Measurements from ENCODE around the gene MYOM1.

- TF ChIP-seq POLR2A (IDR thresholded peaks at IDR 0.05; ENCODE audit: low read length) (no peak), GATA1 (IDR thresholded peaks at IDR 0.05; ENCODE audit: low read depth, low read length) (no peak)
Observed at GRCh38 chr18:3117493-3118192, 102.1 kb downstream of the MYOM1 start.
